SU-DHL-6 (cell line): ENCODE measurements around the gene ZNF75A.

Experiments
- EZH2phosphoT487 ChIP-seq: fragments of 200-600 bp; sonication (generic), shearing (Covaris generic); conservative IDR thresholded peaks from 2 replicates; pipeline ENCODE4 v1.6.1; 2018; ENCODE audit warnings: mild to moderate bottlenecking, antibody characterized with exemption, low read length, moderate library complexity, mixed read lengths
- TF ChIP-seq, protein P1 (sequence below): fragments of 200-600 bp; sonication (generic); IDR thresholded peaks from one replicate; pipeline ENCODE4 v1.5.1; 2017; ENCODE audit warnings: antibody characterized with exemption, mild to moderate bottlenecking, low read length, moderate library complexity; ENCODE audit not compliant: insufficient read depth, poor library complexity, severe bottlenecking

DNA sequence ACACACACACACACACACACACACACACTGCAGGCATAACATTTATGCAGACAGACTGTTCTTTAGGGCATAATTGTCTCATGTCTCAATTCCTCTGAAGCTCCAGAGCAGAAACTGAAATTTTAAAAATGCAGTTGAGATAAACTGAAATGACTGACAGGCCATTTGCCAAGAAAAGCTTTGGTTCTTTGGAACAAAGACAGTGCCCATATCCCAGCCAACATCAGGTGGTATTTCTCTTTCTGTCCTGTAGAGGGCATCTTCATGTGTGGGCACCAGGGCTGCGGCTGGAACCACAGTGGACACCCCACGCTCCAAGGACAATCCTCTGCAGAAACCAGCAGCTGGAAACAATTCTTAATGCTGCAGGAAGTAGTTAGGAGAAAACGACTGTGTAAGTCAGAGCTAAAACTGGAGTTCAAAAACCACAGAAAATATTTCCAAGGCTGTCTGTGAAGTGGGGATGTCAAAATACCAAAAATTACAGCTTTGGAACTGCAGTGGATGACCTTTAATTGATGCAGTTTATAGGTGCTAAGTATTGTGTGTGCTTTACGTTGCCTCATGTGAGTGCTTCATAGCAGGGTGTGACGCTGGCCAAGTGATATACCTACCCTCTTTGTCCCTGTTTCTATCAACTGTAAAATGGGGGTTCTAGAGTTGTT is 38.3 kb upstream of the ZNF75A start:
- TF ChIP-seq, protein P1, sequence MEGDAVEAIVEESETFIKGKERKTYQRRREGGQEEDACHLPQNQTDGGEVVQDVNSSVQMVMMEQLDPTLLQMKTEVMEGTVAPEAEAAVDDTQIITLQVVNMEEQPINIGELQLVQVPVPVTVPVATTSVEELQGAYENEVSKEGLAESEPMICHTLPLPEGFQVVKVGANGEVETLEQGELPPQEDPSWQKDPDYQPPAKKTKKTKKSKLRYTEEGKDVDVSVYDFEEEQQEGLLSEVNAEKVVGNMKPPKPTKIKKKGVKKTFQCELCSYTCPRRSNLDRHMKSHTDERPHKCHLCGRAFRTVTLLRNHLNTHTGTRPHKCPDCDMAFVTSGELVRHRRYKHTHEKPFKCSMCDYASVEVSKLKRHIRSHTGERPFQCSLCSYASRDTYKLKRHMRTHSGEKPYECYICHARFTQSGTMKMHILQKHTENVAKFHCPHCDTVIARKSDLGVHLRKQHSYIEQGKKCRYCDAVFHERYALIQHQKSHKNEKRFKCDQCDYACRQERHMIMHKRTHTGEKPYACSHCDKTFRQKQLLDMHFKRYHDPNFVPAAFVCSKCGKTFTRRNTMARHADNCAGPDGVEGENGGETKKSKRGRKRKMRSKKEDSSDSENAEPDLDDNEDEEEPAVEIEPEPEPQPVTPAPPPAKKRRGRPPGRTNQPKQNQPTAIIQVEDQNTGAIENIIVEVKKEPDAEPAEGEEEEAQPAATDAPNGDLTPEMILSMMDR = peak; percentile 68
- TF ChIP-seq EZH2phosphoT487 = no peak
